Mucosa of rectum (tissue), 2 donors: ENCODE results near the gene APOL4.
"Not testable (repeated sequence)": the region's sequence is repeated elsewhere in the genome, so short reads cannot be mapped to it uniquely, and the experiment has no call there.

Source experiments
- H3K27ac ChIP-seq, 2 donors: one replicate each; pipeline ENCODE4 v1.7.0; 2013; ENCODE audit warnings: inconsistent platforms in 2 of 2, low read depth in 2 of 2, low read length in 2 of 2
- H3K27me3 ChIP-seq, 2 donors: one replicate each; pipeline ENCODE4 v1.7.0; 2013; ENCODE audit warnings: low read length in 2 of 2; ENCODE audit not compliant: control insufficient read depth in 2 of 2, insufficient read depth in 2 of 2
- H3K36me3 ChIP-seq, 2 donors: one replicate each; pipeline ENCODE4 v1.7.0; 2013; ENCODE audit warnings: low read length in 2 of 2; ENCODE audit not compliant: control insufficient read depth in 2 of 2, insufficient read depth in 2 of 2
- H3K4me1 ChIP-seq, 2 donors: one replicate each; pipeline ENCODE4 v1.7.0; 2013; ENCODE audit warnings: low read length in 2 of 2, mild to moderate bottlenecking in 1 of 2; ENCODE audit not compliant: control insufficient read depth in 2 of 2, insufficient read depth in 2 of 2
- H3K4me3 ChIP-seq, 2 donors: one replicate each; pipeline ENCODE4 v1.7.0; 2013; ENCODE audit warnings: low read length in 2 of 2
- H3K9ac ChIP-seq, 2 donors: one replicate each; pipeline ENCODE4 v1.7.0; 2013; ENCODE audit warnings: low read length in 2 of 2, low read depth in 1 of 2, mild to moderate bottlenecking in 1 of 2
- H3K9me3 ChIP-seq, 2 donors: one replicate each; pipeline ENCODE4 v1.7.0; 2013; ENCODE audit warnings: low read length in 2 of 2; ENCODE audit not compliant: control insufficient read depth in 2 of 2
- donor health status: healthy.
- donor health status: Normal muscosa, but diverticular disease.

The APOL4 gene

GRCh38 chr22:36201630-36202319, at the start of gene APOL4:
APOL4 (minus strand) TSS chr22:36201809; CDS start chr22:36201734, 75 bp downstream.
- H3K4me3 ChIP-seq = peak within 1 kb of the TSS; percentile 56 to 60
- H3K27ac ChIP-seq = peak within 1 kb of the TSS; percentile 23 to 63
- H3K9ac ChIP-seq = peak within 1 kb of the TSS; percentile 32 to 37
- no peaks in the 10 kb centered on the region for H3K36me3 ChIP-seq
- no peaks in the 10 kb centered on the region for H3K27me3 ChIP-seq
- no peaks in the 10 kb centered on the region for H3K9me3 ChIP-seq
- H3K4me1 ChIP-seq = peaks cover 3 to 8% of the 10 kb centered on the region in 2 donors

- H3K4me1 ChIP-seq = peaks cover 13 to 22% of the 10 kb centered on the region in 2 donors
- not testable (repeated sequence) for H3K36me3 ChIP-seq, H3K27ac ChIP-seq, H3K9ac ChIP-seq, H3K27me3 ChIP-seq, H3K9me3 ChIP-seq, H3K4me3 ChIP-seq
These were observed 48.8 kb upstream of the APOL4 start for GRCh38 chr22:36250292-36250960.

GRCh38 chr22:36249160-36249559, 47.6 kb upstream of the APOL4 start:
- Histone ChIP-seq H3K4me1 (peaks cover 11 to 14% of the 10 kb centered on the region in 2 donors), H3K4me3 (no peak overlapping the region), H3K27me3 (no peaks in the 10 kb centered on the region), H3K36me3 (no peaks in the 10 kb centered on the region), H3K9me3 (no peaks in the 10 kb centered on the region), H3K9ac (no peak overlapping the region), H3K27ac (no peak overlapping the region)

- Histone ChIP-seq H3K9me3 (no peaks in the 10 kb centered on the region), H3K36me3 (no peaks in the 10 kb centered on the region), H3K4me3 (no peak overlapping the region), H3K27ac (no peak overlapping the region), H3K4me1 (peaks cover 3 to 4% of the 10 kb centered on the region in 2 donors), H3K27me3 (no peaks in the 10 kb centered on the region), H3K9ac (no peak overlapping the region)
These were observed 46.3 kb upstream of the APOL4 start for GRCh38 chr22:36247955-36248354.

GRCh38 chr22:36246718-36247117, 45.1 kb upstream of the APOL4 start:
- Histone ChIP-seq H3K36me3 (no peaks in the 10 kb centered on the region), H3K4me3 (no peak overlapping the region), H3K4me1 (no peaks in the 10 kb centered on the region), H3K27me3 (no peaks in the 10 kb centered on the region), H3K27ac (no peak overlapping the region), H3K9me3 (no peaks in the 10 kb centered on the region), H3K9ac (no peak overlapping the region)

- H3K9ac ChIP-seq = no peak overlapping the region
- H3K27me3 ChIP-seq = no peaks in the 10 kb centered on the region
- no peak overlapping the region for H3K4me3 ChIP-seq
- H3K9me3 ChIP-seq = no peaks in the 10 kb centered on the region
- H3K4me1 ChIP-seq = no peaks in the 10 kb centered on the region
- H3K36me3 ChIP-seq = no peaks in the 10 kb centered on the region
- H3K27ac ChIP-seq = no peak overlapping the region
These were observed 44.3 kb upstream of the APOL4 start for GRCh38 chr22:36245805-36246356.

GRCh38 chr22:36244522-36245391, 43.1 kb upstream of the APOL4 start:
- Histone ChIP-seq H3K27ac (peak overlapping the region in 1 of 2 donors; percentile 4), H3K4me1 (peaks cover 0 to under 1% of the 10 kb centered on the region in 2 donors), H3K9me3 (no peaks in the 10 kb centered on the region), H3K36me3 (no peaks in the 10 kb centered on the region), H3K4me3 (no peak overlapping the region), H3K27me3 (no peaks in the 10 kb centered on the region), H3K9ac (no peak overlapping the region)

- Histone ChIP-seq H3K27ac (no peak overlapping the region), H3K9ac (no peak overlapping the region), H3K27me3 (no peaks in the 10 kb centered on the region), H3K4me1 (peaks cover 3% of the 10 kb centered on the region in 2 donors), H3K36me3 (no peaks in the 10 kb centered on the region), H3K4me3 (no peak overlapping the region), H3K9me3 (no peaks in the 10 kb centered on the region)
These were observed 42.4 kb upstream of the APOL4 start for GRCh38 chr22:36243986-36244385.

- Histone ChIP-seq H3K27ac (peak within 1 kb of the TSS; percentile 87 to 96), H3K27me3 (no peaks in the 10 kb centered on the region), H3K4me1 (peaks cover 15 to 23% of the 10 kb centered on the region in 2 donors), H3K9me3 (no peaks in the 10 kb centered on the region), H3K9ac (peak within 1 kb of the TSS; percentile 69 to 91), H3K4me3 (peak within 1 kb of the TSS; percentile 77 to 98), H3K36me3 (peaks cover 0 to 6% of the 10 kb centered on the region in 2 donors)
These were observed 38.0 kb upstream of the APOL4 start, which contains the start of gene APOL2 for GRCh38 chr22:36239401-36240171. APOL2 (minus strand) TSS chr22:36239527; CDS start chr22:36233162, 6,365 bp downstream.
